Esophagus muscularis mucosa (tissue), 4 donors: ENCODE data around the gene TMEM200B. TPM values are rescaled to one million over a fixed set of nuclear protein-coding genes. Genes with fewer than 3 reads are reported as not detected.
"Not testable (repeated sequence)": the region's sequence is repeated elsewhere in the genome, so short reads cannot be mapped to it uniquely, and the experiment has no call there.

ENCODE experiments used
- DNase-seq: peaks from one replicate; pipeline ENCODE4 v3.0.0-alpha.2; 2017; ENCODE audit errors: extremely low spot score
- H3K27ac ChIP-seq, 4 donors: fragments of 200-600 bp; sonication (generic); replicated peaks in 1 of 4; 1 replicate in 3 of 4; 2 replicates in 1 of 4; pipeline ENCODE4 v1.5.1; 2016 to 2019; ENCODE audit warnings: mild to moderate bottlenecking in 1 of 4
- H3K27me3 ChIP-seq, 4 donors: fragments of 200-600 bp; sonication (generic); one replicate each; pipeline versions ENCODE4 v1.5.1 to v1.6.0; 2016 to 2019
- H3K36me3 ChIP-seq, 4 donors: fragments of 200-600 bp; sonication (generic); one replicate each; pipeline ENCODE4 v1.5.1; 2016 to 2019
- H3K4me1 ChIP-seq, 4 donors: fragments of 200-600 bp; sonication (generic); one replicate each; pipeline ENCODE4 v1.5.1; 2016 to 2019
- H3K4me3 ChIP-seq, 4 donors: fragments of 200-600 bp; sonication (generic); 1 replicate in 2 of 4; 2 replicates in 2 of 4; pipeline ENCODE4 v1.5.1; 2016 to 2019; ENCODE audit warnings: mild to moderate bottlenecking in 4 of 4, moderate library complexity in 1 of 4
- H3K9me3 ChIP-seq, 4 donors: fragments of 200-600 bp; sonication (generic); 1 replicate in 3 of 4; 2 replicates in 1 of 4; pipeline ENCODE4 v1.5.1; 2016 to 2019
- EP300 ChIP-seq: sonication (generic); formaldehyde crosslinking; IDR thresholded peaks from one replicate; pipeline ENCODE4 v1.6.1; 2017; ENCODE audit warnings: antibody characterized with exemption
- POLR2A ChIP-seq: fragments of 450-650 bp; IDR thresholded peaks from one replicate; pipeline ENCODE4 v1.6.1; 2017; ENCODE audit warnings: antibody characterized with exemption, moderate library complexity, mild to moderate bottlenecking, low read depth
- POLR2AphosphoS5 ChIP-seq, 2 donors: sonication (generic); formaldehyde crosslinking; IDR thresholded peaks; one replicate each; pipeline ENCODE4 v1.6.1; 2017; ENCODE audit warnings: antibody characterized with exemption in 2 of 2
- WGBS: methylation state at CpG from one replicate; pipeline ENCODE4 v1.1.5; 2018; 5-methylcytosine and 5-hydroxymethylcytosine counted together
- intact Hi-C: fragments of 100-400 bp; cut with DNase I; formaldehyde crosslinking; loops from one replicate; pipeline ENCODE4 v1.15.1; 2023
- total RNA-seq, 4 donors: library from RNA; depleted of rRNA; stranded (reverse); fragments of >200 nt; gene quantifications; one replicate each; pipeline versions ENCODE4 v1.1.0 to v1.2.1, GENCODE V29; 2016
- TF ChIP-seq, protein P1 (sequence below), 3 experiments: fragments of 200-600 bp in 2 of 3; fragments of 450-650 bp in 1 of 3; sonication (generic) in 2 of 3; IDR thresholded peaks; one replicate each; pipeline ENCODE4 v1.5.1; 2017 to 2019; ENCODE audit warnings: antibody characterized with exemption in 3 of 3, mild to moderate bottlenecking in 2 of 3, moderate library complexity in 1 of 3

The TMEM200B gene
- total RNA-seq, 4 donors from 2014 or later, result 14.5 to 44.8 (median 28.2) TPM

- DNase-seq, result no peak
- intact Hi-C loops, result no loop called here
These were observed 11.0 kb upstream of the TMEM200B start for GRCh38 chr1:29134695-29135028.

DNA sequence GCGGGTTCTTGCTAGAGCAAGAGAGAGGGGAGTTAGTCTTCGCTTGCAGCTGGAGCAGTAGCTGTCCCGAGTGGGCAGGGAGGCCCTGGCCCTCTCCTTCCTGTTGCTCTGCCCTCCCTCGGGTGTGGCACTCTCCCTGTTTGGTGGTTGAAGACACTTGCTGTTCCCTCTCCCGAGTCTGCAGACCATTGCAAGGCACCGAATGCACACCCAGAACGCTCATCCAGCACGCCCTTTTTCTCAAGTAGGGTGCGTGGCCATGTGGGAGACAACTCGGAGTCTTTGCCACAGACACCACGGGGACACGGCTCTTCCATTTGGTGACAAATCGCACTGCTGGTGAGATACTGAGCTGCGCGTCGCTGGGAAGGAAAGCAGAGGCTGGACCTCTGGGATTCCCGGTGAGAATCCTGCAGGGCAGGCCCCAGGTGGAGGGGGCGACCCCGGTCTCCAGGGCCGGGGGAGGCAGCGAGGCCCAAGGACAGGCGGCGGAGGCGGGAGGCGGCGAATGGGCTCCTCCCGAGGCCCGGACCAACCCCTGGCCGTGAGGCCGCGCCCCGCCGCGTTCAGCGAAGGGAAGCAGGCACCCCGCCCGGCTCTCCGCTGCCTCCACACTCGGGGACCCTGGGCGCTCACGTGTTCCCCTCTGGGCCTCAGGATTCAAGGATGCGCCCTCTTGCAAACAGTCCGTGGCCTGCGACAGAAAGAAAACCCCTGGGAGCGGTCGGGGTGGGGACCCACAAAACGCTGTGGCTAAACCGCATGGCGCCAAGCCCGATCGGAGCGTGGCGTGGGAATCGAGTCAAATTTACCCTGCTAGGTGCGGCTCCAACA, 10.4 kb upstream of the TMEM200B start:
- H3K27me3 ChIP-seq, result no peaks in the 10 kb centered on the region
- 86% methylated on average over 49 of the region's 55 CpGs for WGBS
- H3K4me1 ChIP-seq, result peaks cover 5 to 22% (median 20%) of the 10 kb centered on the region in 4 donors
- DNase-seq, result no peak
- H3K36me3 ChIP-seq, result no peaks in the 10 kb centered on the region
- H3K4me3 ChIP-seq, result peak overlapping the region in 2 of 4 donors; percentile 4 to 9
- H3K27ac ChIP-seq, result no peak overlapping the region
- TF ChIP-seq EP300 (no peak), POLR2AphosphoS5 (IDR thresholded peaks at IDR 0.05) (no peak), POLR2A (no peak)
- TF ChIP-seq, protein P1, sequence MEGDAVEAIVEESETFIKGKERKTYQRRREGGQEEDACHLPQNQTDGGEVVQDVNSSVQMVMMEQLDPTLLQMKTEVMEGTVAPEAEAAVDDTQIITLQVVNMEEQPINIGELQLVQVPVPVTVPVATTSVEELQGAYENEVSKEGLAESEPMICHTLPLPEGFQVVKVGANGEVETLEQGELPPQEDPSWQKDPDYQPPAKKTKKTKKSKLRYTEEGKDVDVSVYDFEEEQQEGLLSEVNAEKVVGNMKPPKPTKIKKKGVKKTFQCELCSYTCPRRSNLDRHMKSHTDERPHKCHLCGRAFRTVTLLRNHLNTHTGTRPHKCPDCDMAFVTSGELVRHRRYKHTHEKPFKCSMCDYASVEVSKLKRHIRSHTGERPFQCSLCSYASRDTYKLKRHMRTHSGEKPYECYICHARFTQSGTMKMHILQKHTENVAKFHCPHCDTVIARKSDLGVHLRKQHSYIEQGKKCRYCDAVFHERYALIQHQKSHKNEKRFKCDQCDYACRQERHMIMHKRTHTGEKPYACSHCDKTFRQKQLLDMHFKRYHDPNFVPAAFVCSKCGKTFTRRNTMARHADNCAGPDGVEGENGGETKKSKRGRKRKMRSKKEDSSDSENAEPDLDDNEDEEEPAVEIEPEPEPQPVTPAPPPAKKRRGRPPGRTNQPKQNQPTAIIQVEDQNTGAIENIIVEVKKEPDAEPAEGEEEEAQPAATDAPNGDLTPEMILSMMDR (IDR thresholded peaks at IDR 0.05), result no peak
- intact Hi-C loops, result no loop called here
- H3K9me3 ChIP-seq, result no peaks in the 10 kb centered on the region

More at GRCh38 chr1:29134695-29135028, 11.0 kb upstream of the TMEM200B start:
- Histone ChIP-seq H3K4me3 (peak overlapping the region in 1 of 4 donors; percentile 4), H3K36me3 (no peaks in the 10 kb centered on the region), H3K27ac (no peak overlapping the region), H3K27me3 (no peaks in the 10 kb centered on the region), H3K4me1 (peaks cover 5 to 22% (median 20%) of the 10 kb centered on the region in 4 donors), H3K9me3 (no peaks in the 10 kb centered on the region)
- 89% methylated on average over 3 of the region's 10 CpGs for WGBS
- TF ChIP-seq POLR2AphosphoS5 (IDR thresholded peaks at IDR 0.05), result no peak
- no peak for TF ChIP-seq EP300
- TF ChIP-seq, protein P1 (IDR thresholded peaks at IDR 0.05), result no peak
- no peak for TF ChIP-seq POLR2A

DNA sequence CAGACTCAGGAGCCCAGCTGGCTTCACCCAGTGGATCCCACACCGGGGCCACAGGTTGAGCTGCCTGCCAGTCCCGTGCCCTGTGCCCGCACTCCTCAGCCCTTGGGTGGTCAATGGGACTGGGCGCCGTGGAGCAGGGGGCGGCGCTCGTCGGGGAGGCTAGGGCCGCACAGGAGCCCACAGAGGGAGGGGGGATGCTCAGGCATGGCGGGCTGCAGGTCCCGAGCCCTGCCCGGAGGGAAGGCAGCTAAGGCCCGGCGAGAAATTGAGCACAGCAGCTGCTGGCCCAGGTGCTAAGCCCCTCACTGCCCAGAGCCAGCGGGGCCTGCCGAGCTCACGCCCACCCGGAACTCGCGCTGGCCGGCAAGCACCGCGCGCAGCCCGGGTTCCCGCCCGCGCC, 7.4 kb upstream of the TMEM200B start:
- WGBS, result 93% methylated on average over 6 of the region's 29 CpGs

DNA sequence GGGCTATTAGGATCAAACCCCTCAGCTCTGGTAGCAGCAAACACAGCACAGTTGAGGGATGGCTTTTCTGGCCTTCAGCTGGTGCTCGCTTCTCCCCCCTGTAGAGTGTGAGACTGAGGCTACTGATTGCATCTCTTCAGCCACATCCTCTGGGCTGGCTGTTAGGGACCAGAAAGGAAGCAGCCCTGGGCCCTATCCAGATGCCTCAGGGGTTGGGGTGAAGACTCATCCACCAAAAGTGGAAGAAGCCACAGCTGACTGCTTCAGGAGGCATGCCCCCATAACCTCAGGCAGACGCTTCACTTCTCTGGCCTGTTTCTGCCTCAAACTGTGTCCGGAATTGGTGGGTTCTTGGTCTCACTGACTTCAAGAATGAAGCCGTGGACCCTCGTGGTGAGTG, 6.2 kb upstream of the TMEM200B start:
- Histone ChIP-seq H3K9me3 (no peaks in the 10 kb centered on the region), H3K4me3 (no peak overlapping the region), H3K36me3 (no peaks in the 10 kb centered on the region), H3K4me1 (peaks cover 12 to 21% (median 19%) of the 10 kb centered on the region in 4 donors), H3K27me3 (no peaks in the 10 kb centered on the region), H3K27ac (no peak overlapping the region)
- no peak for DNase-seq
- intact Hi-C loops, result no loop called here
- 82% methylated on average over 5 of the region's 5 CpGs for WGBS
- TF ChIP-seq, protein P1 (IDR thresholded peaks at IDR 0.05), result no peak
- no peak for TF ChIP-seq POLR2A
- TF ChIP-seq POLR2AphosphoS5 (IDR thresholded peaks at IDR 0.05), result no peak
- TF ChIP-seq EP300, result no peak

More for the DNA sequence above, 7.4 kb upstream of the TMEM200B start:
- DNase-seq, H3K36me3 ChIP-seq, H3K27me3 ChIP-seq, H3K27ac ChIP-seq, H3K4me3 ChIP-seq, intact Hi-C loops, H3K9me3 ChIP-seq: not testable (repeated sequence)
- peaks cover 5 to 15% (median 12%) of the 10 kb centered on the region in 4 donors for H3K4me1 ChIP-seq

DNA sequence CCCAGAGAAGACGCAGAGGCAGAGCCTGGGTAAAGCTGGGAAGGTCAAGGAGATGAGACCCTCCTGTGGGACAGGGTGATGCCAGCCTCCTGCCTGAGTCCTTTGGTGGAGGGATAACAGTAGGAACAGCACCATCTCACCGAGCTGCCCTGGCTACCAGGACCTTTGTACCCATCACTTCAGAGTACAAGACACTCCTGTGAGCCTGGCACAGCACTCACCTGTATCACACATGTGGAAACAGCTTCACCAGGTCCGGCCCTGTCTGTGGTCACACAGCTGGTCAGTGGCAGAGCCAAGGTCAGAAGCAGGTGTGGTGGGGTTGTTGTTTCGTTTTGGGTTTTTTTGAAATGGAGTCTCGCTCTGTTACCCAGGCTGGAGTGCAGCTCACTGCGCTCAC, 5.0 kb upstream of the TMEM200B start:
- intact Hi-C loops, result no loop called here
- H3K36me3 ChIP-seq, result no peaks in the 10 kb centered on the region
- no peak overlapping the region for H3K27ac ChIP-seq
- H3K4me3 ChIP-seq, result no peak overlapping the region
- H3K4me1 ChIP-seq, result peaks cover 11 to 23% (median 18%) of the 10 kb centered on the region in 4 donors
- no peaks in the 10 kb centered on the region for H3K27me3 ChIP-seq
- DNase-seq, result no peak
- no peak for TF ChIP-seq POLR2A
- TF ChIP-seq, protein P1 (IDR thresholded peaks at IDR 0.05), result no peak
- TF ChIP-seq POLR2AphosphoS5 (IDR thresholded peaks at IDR 0.05), result no peak
- TF ChIP-seq EP300, result no peak
- WGBS, result 88% methylated on average over 5 of the region's 6 CpGs
- no peaks in the 10 kb centered on the region for H3K9me3 ChIP-seq
